ENCODE measurements around the gene DTD1.

The DTD1 gene

DNA sequence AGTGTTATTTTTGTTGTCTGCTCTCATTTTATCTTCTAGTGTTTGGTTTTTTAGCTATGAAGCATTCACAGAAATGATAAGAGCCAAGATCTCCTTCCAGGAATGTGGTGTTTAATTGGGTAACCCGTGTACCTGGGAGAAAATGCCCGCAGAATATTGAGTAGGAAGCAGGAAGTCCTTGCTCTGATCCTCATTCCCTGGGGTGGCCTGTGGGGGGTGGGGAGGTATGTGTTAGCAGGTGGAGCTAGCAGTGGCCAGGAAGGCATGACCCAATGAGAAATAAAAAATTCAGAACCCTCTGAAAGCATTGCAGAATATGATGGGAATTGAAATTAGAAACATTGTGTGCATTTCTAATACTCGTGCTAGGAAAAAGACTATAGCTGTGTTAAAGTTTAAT lies 100.8 kb downstream of the DTD1 start:
- Histone ChIP-seq H3K27me3 (ENCODE audit: low read depth, low read length) (no peaks in the 10 kb centered on the region), H3K27ac (ENCODE audit: low read length) (no peak overlapping the region), H3K9me3 (ENCODE audit: control insufficient read depth in 1 of 2, low read length in 2 of 2) (no peaks in the 10 kb centered on the region), H3K4me1 (ENCODE audit: control insufficient read depth in 1 of 2, insufficient read depth in 2 of 2, low read length in 2 of 2) (peaks cover 4 to 5% of the 10 kb centered on the region in 2 donors), H3K4me3 (ENCODE audit: low read depth in 1 of 2, low read length in 2 of 2) (no peak overlapping the region), H3K36me3 (ENCODE audit: control insufficient read depth in 1 of 2, insufficient read depth in 2 of 2, low read length in 2 of 2) (no peaks in the 10 kb centered on the region)

- no peaks in the 10 kb centered on the region for H3K9me3 ChIP-seq (ENCODE audit: control insufficient read depth in 1 of 2, low read length in 2 of 2)
- no peaks in the 10 kb centered on the region for H3K27me3 ChIP-seq (ENCODE audit: low read depth, low read length)
- peaks cover 4 to 5% of the 10 kb centered on the region in 2 donors for H3K4me1 ChIP-seq (ENCODE audit: control insufficient read depth in 1 of 2, insufficient read depth in 2 of 2, low read length in 2 of 2)
- H3K36me3 ChIP-seq (ENCODE audit: control insufficient read depth in 1 of 2, insufficient read depth in 2 of 2, low read length in 2 of 2): no peaks in the 10 kb centered on the region
- H3K4me3 ChIP-seq (ENCODE audit: low read depth in 1 of 2, low read length in 2 of 2): no peak overlapping the region
- no peak overlapping the region for H3K27ac ChIP-seq (ENCODE audit: low read length)
Observed at GRCh38 chr20:18689557-18689956, 101.7 kb downstream of the DTD1 start.

DNA sequence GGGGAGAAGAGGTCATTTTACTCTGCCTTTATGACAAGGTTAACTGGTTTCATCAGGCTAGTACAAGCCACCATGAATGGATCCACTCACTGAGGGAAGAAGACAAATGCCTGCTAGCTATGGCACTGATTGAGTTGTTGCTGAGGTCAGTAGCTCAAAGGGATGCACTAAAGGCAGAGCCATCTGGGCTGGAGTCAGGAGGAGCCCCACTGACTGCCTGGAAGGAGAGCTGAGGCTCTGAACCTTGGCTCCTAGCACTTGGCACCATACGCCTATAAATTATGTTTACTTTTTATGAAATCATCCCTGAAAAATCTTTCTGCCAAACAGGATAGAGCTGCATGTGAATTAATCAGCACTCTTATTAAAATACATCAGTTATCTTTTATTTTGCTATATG lies 104.6 kb downstream of the DTD1 start:
- Histone ChIP-seq H3K9me3 (ENCODE audit: control insufficient read depth in 1 of 2, low read length in 2 of 2) (no peaks in the 10 kb centered on the region), H3K4me3 (ENCODE audit: low read depth in 1 of 2, low read length in 2 of 2) (no peak overlapping the region)

GRCh38 chr20:18694071-18694470 lies 106.2 kb downstream of the DTD1 start:
- Histone ChIP-seq H3K9me3 (ENCODE audit: control insufficient read depth in 1 of 2, low read length in 2 of 2) (no peaks in the 10 kb centered on the region), H3K4me1 (ENCODE audit: control insufficient read depth in 1 of 2, insufficient read depth in 2 of 2, low read length in 2 of 2) (peaks cover 4 to 5% of the 10 kb centered on the region in 2 donors), H3K27me3 (ENCODE audit: low read depth, low read length) (no peaks in the 10 kb centered on the region), H3K36me3 (ENCODE audit: control insufficient read depth in 1 of 2, insufficient read depth in 2 of 2, low read length in 2 of 2) (no peaks in the 10 kb centered on the region), H3K27ac (ENCODE audit: low read length) (no peak overlapping the region), H3K4me3 (ENCODE audit: low read depth in 1 of 2, low read length in 2 of 2) (no peak overlapping the region)

More for the DNA sequence above, 104.6 kb downstream of the DTD1 start:
- H3K36me3 ChIP-seq (ENCODE audit: control insufficient read depth in 1 of 2, insufficient read depth in 2 of 2, low read length in 2 of 2): no peaks in the 10 kb centered on the region
- no peak overlapping the region for H3K27ac ChIP-seq (ENCODE audit: low read length)
- H3K27me3 ChIP-seq (ENCODE audit: low read depth, low read length): no peaks in the 10 kb centered on the region
- peaks cover 4 to 5% of the 10 kb centered on the region in 2 donors for H3K4me1 ChIP-seq (ENCODE audit: control insufficient read depth in 1 of 2, insufficient read depth in 2 of 2, low read length in 2 of 2)

DNA sequence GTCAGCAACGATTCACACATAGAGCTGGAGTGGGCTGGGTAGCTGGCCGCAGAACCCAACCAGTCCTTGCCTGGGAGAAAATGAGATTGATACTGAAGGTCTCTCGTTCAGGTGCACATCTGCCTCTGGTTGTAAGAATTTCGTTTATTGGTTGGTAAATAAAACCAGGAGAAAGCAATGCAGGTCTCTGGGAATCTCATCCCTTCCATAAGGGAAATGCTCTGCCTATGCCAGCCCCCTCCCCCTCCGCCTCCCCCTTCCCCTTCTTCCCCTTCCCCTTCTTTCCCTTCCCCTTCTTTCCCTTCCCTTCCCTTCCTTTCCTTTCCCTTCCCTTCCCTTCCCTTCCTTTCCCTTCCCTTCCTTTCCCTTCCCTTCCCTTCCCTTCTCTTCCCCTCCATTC lies 107.3 kb downstream of the DTD1 start:
- Histone ChIP-seq H3K27ac (ENCODE audit: low read length) (no peak overlapping the region), H3K36me3 (ENCODE audit: control insufficient read depth in 1 of 2, insufficient read depth in 2 of 2, low read length in 2 of 2) (no peaks in the 10 kb centered on the region), H3K27me3 (ENCODE audit: low read depth, low read length) (no peaks in the 10 kb centered on the region), H3K4me1 (ENCODE audit: control insufficient read depth in 1 of 2, insufficient read depth in 2 of 2, low read length in 2 of 2) (peaks cover 4 to 5% of the 10 kb centered on the region in 2 donors), H3K9me3 (ENCODE audit: control insufficient read depth in 1 of 2, low read length in 2 of 2) (no peaks in the 10 kb centered on the region), H3K4me3 (ENCODE audit: low read depth in 1 of 2, low read length in 2 of 2) (no peak overlapping the region)

DNA sequence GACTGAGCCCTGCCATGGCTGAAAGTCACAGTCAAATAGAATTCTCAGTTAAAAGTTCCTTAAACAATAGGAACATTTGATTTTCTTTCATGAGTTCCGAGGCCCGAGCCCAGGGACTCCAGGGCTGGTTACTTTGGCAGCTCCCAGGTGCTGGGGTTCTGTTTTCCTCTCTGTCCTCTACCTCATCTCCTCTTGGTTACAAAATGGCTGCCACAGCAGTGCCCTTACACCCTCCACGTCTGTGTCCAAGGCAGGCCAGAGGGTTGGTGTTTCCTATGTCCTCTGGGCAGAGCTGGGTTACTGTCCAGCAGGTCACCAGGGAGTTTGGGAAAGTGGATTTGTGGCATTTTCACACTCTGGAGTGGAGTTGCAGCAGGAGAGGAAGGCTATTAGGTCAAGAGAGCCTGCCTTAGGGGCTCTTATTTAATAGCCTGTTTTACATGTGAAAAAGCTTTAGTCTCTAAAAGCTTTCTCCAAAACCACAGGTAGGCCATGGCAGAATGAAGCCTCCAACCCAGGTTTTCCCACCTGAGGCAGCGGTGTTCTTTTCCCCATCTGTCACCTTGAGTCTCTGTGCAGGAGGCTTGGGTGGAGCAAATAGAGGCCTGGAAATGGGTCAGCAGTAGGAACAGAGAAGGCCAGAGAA lies 111.0 kb downstream of the DTD1 start:
- H3K4me3 ChIP-seq (ENCODE audit: low read depth in 1 of 2, low read length in 2 of 2): no peak overlapping the region
- no peaks in the 10 kb centered on the region for H3K4me1 ChIP-seq (ENCODE audit: control insufficient read depth in 1 of 2, insufficient read depth in 2 of 2, low read length in 2 of 2)
- H3K36me3 ChIP-seq (ENCODE audit: control insufficient read depth in 1 of 2, insufficient read depth in 2 of 2, low read length in 2 of 2): no peaks in the 10 kb centered on the region
- H3K9me3 ChIP-seq (ENCODE audit: control insufficient read depth in 1 of 2, low read length in 2 of 2): no peaks in the 10 kb centered on the region
- H3K27ac ChIP-seq (ENCODE audit: low read length): no peak overlapping the region
- no peaks in the 10 kb centered on the region for H3K27me3 ChIP-seq (ENCODE audit: low read depth, low read length)

DNA sequence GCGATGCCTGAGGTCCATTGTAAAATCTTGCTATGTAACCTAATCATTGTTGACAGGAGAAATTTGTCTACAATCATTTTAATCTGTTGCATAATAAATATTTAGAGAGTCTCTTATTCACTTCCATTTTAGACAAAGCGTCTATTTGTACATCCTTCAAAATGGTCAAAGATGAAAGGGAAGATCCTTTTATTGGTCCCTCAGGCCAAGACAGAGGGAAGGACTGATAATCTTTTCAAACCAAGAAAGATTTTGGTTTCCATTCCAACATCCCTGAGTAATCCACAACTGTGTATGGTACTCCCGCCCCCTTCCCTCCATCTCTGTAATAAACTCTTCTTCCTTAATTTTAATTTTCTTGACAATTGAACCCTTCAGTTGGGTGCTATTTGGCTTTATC lies 114.1 kb downstream of the DTD1 start:
- H3K27ac ChIP-seq (ENCODE audit: low read length): no peak overlapping the region
- no peaks in the 10 kb centered on the region for H3K9me3 ChIP-seq (ENCODE audit: control insufficient read depth in 1 of 2, low read length in 2 of 2)
- H3K36me3 ChIP-seq (ENCODE audit: control insufficient read depth in 1 of 2, insufficient read depth in 2 of 2, low read length in 2 of 2): no peaks in the 10 kb centered on the region
- no peak overlapping the region for H3K4me3 ChIP-seq (ENCODE audit: low read depth in 1 of 2, low read length in 2 of 2)
- H3K4me1 ChIP-seq (ENCODE audit: control insufficient read depth in 1 of 2, insufficient read depth in 2 of 2, low read length in 2 of 2): no peaks in the 10 kb centered on the region
- H3K27me3 ChIP-seq (ENCODE audit: low read depth, low read length): no peaks in the 10 kb centered on the region

- no peaks in the 10 kb centered on the region for H3K9me3 ChIP-seq (ENCODE audit: control insufficient read depth in 1 of 2, low read length in 2 of 2)
- no peaks in the 10 kb centered on the region for H3K36me3 ChIP-seq (ENCODE audit: control insufficient read depth in 1 of 2, insufficient read depth in 2 of 2, low read length in 2 of 2)
- no peak overlapping the region for H3K27ac ChIP-seq (ENCODE audit: low read length)
- no peaks in the 10 kb centered on the region for H3K4me1 ChIP-seq (ENCODE audit: control insufficient read depth in 1 of 2, insufficient read depth in 2 of 2, low read length in 2 of 2)
- H3K27me3 ChIP-seq (ENCODE audit: low read depth, low read length): no peaks in the 10 kb centered on the region
- H3K4me3 ChIP-seq (ENCODE audit: low read depth in 1 of 2, low read length in 2 of 2): no peak overlapping the region
Observed at GRCh38 chr20:18702736-18703135, 114.9 kb downstream of the DTD1 start.

- no peaks in the 10 kb centered on the region for H3K36me3 ChIP-seq (ENCODE audit: control insufficient read depth in 1 of 2, insufficient read depth in 2 of 2, low read length in 2 of 2)
- H3K9me3 ChIP-seq (ENCODE audit: control insufficient read depth in 1 of 2, low read length in 2 of 2): no peaks in the 10 kb centered on the region
- H3K27ac ChIP-seq (ENCODE audit: low read length): peak overlapping the region; percentile 28
- no peaks in the 10 kb centered on the region for H3K4me1 ChIP-seq (ENCODE audit: control insufficient read depth in 1 of 2, insufficient read depth in 2 of 2, low read length in 2 of 2)
- no peaks in the 10 kb centered on the region for H3K27me3 ChIP-seq (ENCODE audit: low read depth, low read length)
- H3K4me3 ChIP-seq (ENCODE audit: low read depth in 1 of 2, low read length in 2 of 2): no peak overlapping the region
Observed at GRCh38 chr20:18705490-18705889, 117.6 kb downstream of the DTD1 start.

- Histone ChIP-seq H3K9me3 (ENCODE audit: control insufficient read depth in 1 of 2, low read length in 2 of 2) (no peaks in the 10 kb centered on the region), H3K36me3 (ENCODE audit: control insufficient read depth in 1 of 2, insufficient read depth in 2 of 2, low read length in 2 of 2) (no peaks in the 10 kb centered on the region), H3K4me3 (ENCODE audit: low read depth in 1 of 2, low read length in 2 of 2) (no peak overlapping the region), H3K4me1 (ENCODE audit: control insufficient read depth in 1 of 2, insufficient read depth in 2 of 2, low read length in 2 of 2) (no peaks in the 10 kb centered on the region), H3K27ac (ENCODE audit: low read length) (peak overlapping the region; percentile 28), H3K27me3 (ENCODE audit: low read depth, low read length) (no peaks in the 10 kb centered on the region)
Observed at GRCh38 chr20:18705910-18706309, 118.1 kb downstream of the DTD1 start.

- H3K27ac ChIP-seq (ENCODE audit: low read length): no peak overlapping the region
- no peaks in the 10 kb centered on the region for H3K36me3 ChIP-seq (ENCODE audit: control insufficient read depth in 1 of 2, insufficient read depth in 2 of 2, low read length in 2 of 2)
- H3K4me3 ChIP-seq (ENCODE audit: low read depth in 1 of 2, low read length in 2 of 2): no peak overlapping the region
- H3K4me1 ChIP-seq (ENCODE audit: control insufficient read depth in 1 of 2, insufficient read depth in 2 of 2, low read length in 2 of 2): no peaks in the 10 kb centered on the region
- H3K27me3 ChIP-seq (ENCODE audit: low read depth, low read length): no peaks in the 10 kb centered on the region
- no peaks in the 10 kb centered on the region for H3K9me3 ChIP-seq (ENCODE audit: control insufficient read depth in 1 of 2, low read length in 2 of 2)
Observed at GRCh38 chr20:18712131-18712530, 124.3 kb downstream of the DTD1 start.

DNA sequence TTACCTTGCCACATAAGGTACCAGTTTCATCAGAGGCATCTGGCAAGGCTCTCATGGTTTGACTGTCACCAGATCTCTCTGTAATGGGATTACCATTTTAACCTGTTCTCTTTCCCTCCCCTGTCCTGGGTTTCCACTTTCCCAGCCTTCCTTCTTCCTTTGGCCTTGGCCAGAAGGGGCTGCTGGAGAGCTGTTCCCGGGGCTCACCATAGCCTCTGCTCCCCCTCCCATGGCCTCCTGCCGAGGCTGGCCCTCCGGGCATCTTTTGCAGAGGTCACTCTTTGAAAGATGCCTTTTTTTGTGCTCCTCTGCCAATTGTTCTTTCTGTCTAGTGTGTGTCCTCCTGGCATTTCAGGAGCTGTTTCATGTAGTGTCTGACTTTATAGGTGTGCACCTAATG lies 125.0 kb downstream of the DTD1 start:
- H3K27ac ChIP-seq (ENCODE audit: low read length): no peak overlapping the region
- H3K36me3 ChIP-seq (ENCODE audit: control insufficient read depth in 1 of 2, insufficient read depth in 2 of 2, low read length in 2 of 2): no peaks in the 10 kb centered on the region
- no peaks in the 10 kb centered on the region for H3K9me3 ChIP-seq (ENCODE audit: control insufficient read depth in 1 of 2, low read length in 2 of 2)
- H3K4me1 ChIP-seq (ENCODE audit: control insufficient read depth in 1 of 2, insufficient read depth in 2 of 2, low read length in 2 of 2): no peaks in the 10 kb centered on the region
- no peak overlapping the region for H3K4me3 ChIP-seq (ENCODE audit: low read depth in 1 of 2, low read length in 2 of 2)
- H3K27me3 ChIP-seq (ENCODE audit: low read depth, low read length): no peaks in the 10 kb centered on the region
